GM12878 (cell line): ENCODE results near the gene HEPHL1. TPM values are rescaled to one million over a fixed set of nuclear protein-coding genes. Genes with fewer than 3 reads are reported as not detected.

ENCODE experiments used
- ATAC-seq: fragments of 200-7000 bp; cut with Tn5 transposase; 3 replicates; pipeline ENCODE4 v1.9.1; 2020; ENCODE audit warnings: mild to moderate bottlenecking, moderate library complexity
- BruUV-seq: library from RNA; stranded (reverse); fragments of 400-500 nt; replicated peaks from 2 replicates; lab custom pipeline; 2021; lab: Mats Ljungman, UMichigan
- CTCF ChIA-PET: fragments of 300-600 bp; sonication (Branson Sonifier 250); formaldehyde crosslinking; extraction: SDS; loops from one replicate; lab custom pipeline; 2021; ENCODE audit warnings: inconsistent platforms; lab: Yijun Ruan, JAX
- POLR2A ChIA-PET: fragments of 350-600 bp; formaldehyde crosslinking; extraction: SDS; loops from one replicate; lab custom pipeline; 2021; ENCODE audit warnings: inconsistent platforms; lab: Charles Lee
- RAD21 ChIA-PET: fragments of 300-600 bp; sonication (Branson Sonifier 250); formaldehyde crosslinking; loops from one replicate; lab custom pipeline; 2023; ENCODE audit warnings: antibody characterized with exemption; ENCODE audit not compliant: unreplicated experiment; lab: Charles Lee
- SMC1A ChIA-PET: fragments of 300-600 bp; sonication (Branson Sonifier 250); formaldehyde crosslinking; loops from one replicate; lab custom pipeline; 2023; ENCODE audit not compliant: unreplicated experiment, uncharacterized antibody; lab: Charles Lee
- DNase-seq: peaks from one replicate; pipeline ENCODE4 v3.0.0-alpha.2; 2011; ENCODE audit warnings: low read depth, low spot score
- FAIRE-seq: peaks from 3 replicates; lab custom pipeline; 2011; peaks lifted over from hg19 to GRCh38; lab: Jason Lieb, UNC
- H2AFZ ChIP-seq: 2 replicates; pipeline ENCODE4 v1.6.0; 2011; ENCODE audit warnings: low read depth, low read length, control low read depth; ENCODE audit not compliant: control insufficient read depth
- H3K27ac ChIP-seq: 2 replicates; pipeline ENCODE4 v1.5.1; 2011; ENCODE audit warnings: control low read depth; ENCODE audit not compliant: control insufficient read depth, insufficient read depth
- H3K27me3 ChIP-seq, 2 experiments: replicated peaks in 1 of 2; 2 replicates each; pipeline versions ENCODE4 v1.6.0 to v1.6.1; 2011; ENCODE audit warnings: low read length in 1 of 2; ENCODE audit not compliant: control insufficient read depth in 2 of 2, insufficient read depth in 2 of 2
- H3K36me3 ChIP-seq, 2 experiments: 2 replicates each; pipeline ENCODE4 v1.5.1; 2011; ENCODE audit warnings: low read length in 1 of 2; ENCODE audit not compliant: control insufficient read depth in 2 of 2, insufficient read depth in 2 of 2
- H3K4me1 ChIP-seq: 2 replicates; pipeline ENCODE4 v1.6.1; 2011; ENCODE audit warnings: mild to moderate bottlenecking, low read length, moderate library complexity, mixed read lengths; ENCODE audit not compliant: control insufficient read depth, insufficient read depth
- H3K4me2 ChIP-seq: 2 replicates; pipeline ENCODE4 v1.6.0; 2011; ENCODE audit warnings: control low read depth; ENCODE audit not compliant: control insufficient read depth, insufficient read depth
- H3K4me3 ChIP-seq: fragments of 200-600 bp; sonication (generic); 2 replicates; pipeline ENCODE4 v1.5.1; 2016
- H3K79me2 ChIP-seq: 2 replicates; pipeline ENCODE4 v1.6.0; 2011; ENCODE audit warnings: low read length; ENCODE audit not compliant: control insufficient read depth, insufficient read depth
- H3K9ac ChIP-seq: 2 replicates; pipeline ENCODE4 v1.8.0; 2011; ENCODE audit warnings: low read length, control low read depth, mixed read lengths; ENCODE audit not compliant: control insufficient read depth, insufficient read depth
- H3K9me3 ChIP-seq: replicated peaks from 3 replicates; pipeline ENCODE4 v1.5.1; 2011; ENCODE audit warnings: mild to moderate bottlenecking, low read length; ENCODE audit not compliant: control insufficient read depth, insufficient read depth
- H4K20me1 ChIP-seq: 2 replicates; pipeline ENCODE4 v1.6.0; 2011; ENCODE audit not compliant: control insufficient read depth, insufficient read depth
- ATF2 ChIP-seq: IDR thresholded peaks from 2 replicates; pipeline ENCODE4 v1.6.1; 2012; ENCODE audit warnings: low read length, inconsistent platforms
- E4F1 ChIP-seq: fragments of 450-650 bp; IDR thresholded peaks from 2 replicates; pipeline ENCODE4 v1.6.1; 2018; ENCODE audit warnings: borderline replicate concordance, mild to moderate bottlenecking; ENCODE audit not compliant: partially characterized antibody
- EGR1 ChIP-seq, 2 experiments: IDR thresholded peaks; 1 replicate in 1 of 2; 2 replicates in 1 of 2; pipeline ENCODE4 v1.6.1; 2011 to 2012; ENCODE audit warnings: low read depth in 2 of 2, low read length in 2 of 2, borderline replicate concordance in 1 of 2, mild to moderate bottlenecking in 1 of 2, moderate library complexity in 1 of 2
- HDAC6 ChIP-seq: fragments of 200-600 bp; sonication (generic); IDR thresholded peaks from one replicate; pipeline ENCODE4 v1.8.0; 2017; ENCODE audit warnings: antibody characterized with exemption; ENCODE audit not compliant: unreplicated experiment
- IKZF2 ChIP-seq, 2 experiments: fragments of 450-650 bp; IDR thresholded peaks; 2 replicates each; pipeline ENCODE4 v1.6.1; 2017; ENCODE audit warnings: mild to moderate bottlenecking in 2 of 2, moderate library complexity in 2 of 2
- KLF5 ChIP-seq: fragments of 450-650 bp; IDR thresholded peaks from 2 replicates; pipeline ENCODE4 v1.6.1; 2014; ENCODE audit warnings: mild to moderate bottlenecking; ENCODE audit not compliant: partially characterized antibody
- MAX ChIP-seq: IDR thresholded peaks from 2 replicates; pipeline ENCODE4 v1.6.1; 2012; ENCODE audit warnings: low read depth, low read length, improper control_type of control experiment
- MTA3 ChIP-seq: IDR thresholded peaks from 2 replicates; pipeline ENCODE4 v1.6.1; 2012; ENCODE audit warnings: low read length, inconsistent platforms, borderline replicate concordance
- RAD21 ChIP-seq: IDR thresholded peaks from 2 replicates; pipeline ENCODE4 v1.6.1; 2011; ENCODE audit warnings: mild to moderate bottlenecking, low read depth, low read length, moderate library complexity; ENCODE audit not compliant: insufficient read depth
- RB1 ChIP-seq: fragments of 450-650 bp; formaldehyde crosslinking; IDR thresholded peaks from 2 replicates; pipeline ENCODE4 v1.6.1; 2017; ENCODE audit warnings: mild to moderate bottlenecking, borderline replicate concordance
- REST ChIP-seq: IDR thresholded peaks from 2 replicates; pipeline ENCODE4 v1.6.1; 2012; ENCODE audit warnings: mild to moderate bottlenecking, low read depth, low read length
- SKIL ChIP-seq: fragments of 450-650 bp; IDR thresholded peaks from 2 replicates; pipeline ENCODE4 v1.6.1; 2017; ENCODE audit warnings: mild to moderate bottlenecking, low read depth, inconsistent platforms; ENCODE audit not compliant: poor library complexity, severe bottlenecking
- WGBS: methylation state at CpG from one replicate; pipeline ENCODE4 v1.1.6; 2016; ENCODE audit warnings: low lambda C conversion rate; ENCODE audit not compliant: insufficient replicate concordance, insufficient coverage; ENCODE audit errors: missing lambda C conversion rate; 5-methylcytosine and 5-hydroxymethylcytosine counted together
- in situ Hi-C: fragments of 300-500 bp; cut with MboI; formaldehyde crosslinking; loops from 9 replicates; pipeline ENCODE4 v1.14.3; 2018; ENCODE audit warnings: mixed read lengths
- intact Hi-C: fragments of 100-400 bp; cut with micrococcal nuclease; formaldehyde crosslinking; loops from one replicate; pipeline ENCODE4 v1.14.2; 2022; ENCODE audit not compliant: unreplicated experiment
- polyA plus RNA-seq, 11 experiments: library from polyadenylated mRNA; depleted of rRNA in 4 of 11; unstranded in 6 of 11; stranded (reverse) in 5 of 11; fragments of >200 nt; fragmentation: Nextera tagmentation in 4 of 11; fragmentation: Illumina TruSeq in 1 of 11; extraction: Ambion mirVana in 4 of 11; extraction: Trizol in 1 of 11; gene quantifications; 1 replicate in 1 of 11; 2 replicates in 10 of 11; pipeline versions ENCODE4 v1.2.1 to v1.2.3, GENCODE V29; 2011 to 2016; ENCODE audit warnings: inconsistent platforms in 2 of 11, missing spikeins in 2 of 11, low read depth in 1 of 11
- total RNA-seq, 4 experiments: library from RNA; depleted of rRNA in 3 of 4; stranded (reverse); fragments of >200 nt in 3 of 4; fragmentation: Illumina TruSeq in 1 of 4; extraction: Trizol in 1 of 4; gene quantifications; 2 replicates each; pipeline versions ENCODE4 v1.2.1 to v1.2.3, GENCODE V29; 2013 to 2021

The HEPHL1 gene
- total and polyA plus RNA-seq, 10 of the 15 experiments (the other 5 are each of a cell fraction or from before 2014, with no cell fraction given) = 0.02 to 0.08 (median 0.05) TPM; not detected in 6

- TF ChIP-seq E4F1 = no peak
- no peak for TF ChIP-seq HDAC6
- no peak for TF ChIP-seq EGR1 (IDR thresholded peaks at IDR 0.05; ENCODE audit: borderline replicate concordance in 1 of 2, low read depth in 2 of 2, low read length in 2 of 2)
- TF ChIP-seq MTA3 = no peak
Measured at GRCh38 chr11:94018721-94019120, 2.4 kb upstream of the HEPHL1 start (continued).

GRCh38 chr11:94023856-94024255, 2.7 kb downstream of the HEPHL1 start:
- FAIRE-seq (no peak), ATAC-seq (no peak), DNase-seq (no peak)
- ChIA-PET POLR2A (no interaction called here), RAD21 (no interaction called here), SMC1A (no interaction called here), CTCF (no interaction called here)
- Histone ChIP-seq H3K79me2 (no peaks in the 10 kb centered on the region), H3K27me3 (no peaks in the 10 kb centered on the region), H3K4me1 (no peaks in the 10 kb centered on the region), H3K36me3 (no peaks in the 10 kb centered on the region), H4K20me1 (no peaks in the 10 kb centered on the region), H3K4me3 (no peak overlapping the region), H3K9ac (no peak overlapping the region), H3K4me2 (no peak overlapping the region), H2AFZ (no peak overlapping the region), H3K27ac (no peak overlapping the region), H3K9me3 (no peaks in the 10 kb centered on the region)
- intact Hi-C loops = no loop called here
- in situ Hi-C loops = no loop called here
- BruUV-seq = no TSS peak
- 0% methylated on average over 2 of the region's 2 CpGs for WGBS
- TF ChIP-seq KLF5 (no peak), REST (no peak), ATF2 (no peak), SKIL (no peak), RB1 (no peak), MAX (no peak), IKZF2 (IDR thresholded peaks at IDR 0.05) (no peak), RAD21 (no peak)
